Uterus (tissue), 4 donors: ENCODE data around the gene YIPF5. TPM values are rescaled to one million over a fixed set of nuclear protein-coding genes. Genes with fewer than 3 reads are reported as not detected.
A peak's percentile ranks its signal among the peaks of the same experiment; 100 is the strongest.

Experiments used
- DNase-seq, 2 donors: peaks; one replicate each; pipeline ENCODE4 v3.0.0-alpha.2; 2019 to 2020
- H3K27ac ChIP-seq, 2 donors: fragments of 200-600 bp; sonication (generic); 1 replicate in 1 of 2; 2 replicates in 1 of 2; pipeline ENCODE4 v1.5.1; 2016 to 2018
- H3K27me3 ChIP-seq, 2 donors: fragments of 200-600 bp; sonication (generic); one replicate each; pipeline ENCODE4 v1.5.1; 2018 to 2019; ENCODE audit warnings: control low read depth in 1 of 2
- H3K36me3 ChIP-seq, 2 donors: fragments of 200-600 bp; sonication (generic); one replicate each; pipeline ENCODE4 v1.5.1; 2019; ENCODE audit warnings: control low read depth in 1 of 2
- H3K4me1 ChIP-seq, 2 donors: fragments of 200-600 bp; sonication (generic); one replicate each; pipeline ENCODE4 v1.5.1; 2018 to 2019; ENCODE audit warnings: control low read depth in 1 of 2
- H3K4me3 ChIP-seq, 2 donors: fragments of 200-600 bp; sonication (generic); 1 replicate in 1 of 2; 2 replicates in 1 of 2; pipeline ENCODE4 v1.5.1; 2018 to 2019; ENCODE audit warnings: mild to moderate bottlenecking in 1 of 2
- H3K9me3 ChIP-seq, 2 donors: fragments of 200-600 bp; sonication (generic); one replicate each; pipeline ENCODE4 v1.5.1; 2019; ENCODE audit warnings: control low read depth in 1 of 2
- POLR2A ChIP-seq, 2 donors: fragments of 450-650 bp; IDR thresholded peaks; one replicate each; pipeline ENCODE4 v1.6.1; 2016; ENCODE audit warnings: antibody characterized with exemption in 2 of 2, mild to moderate bottlenecking in 1 of 2, moderate library complexity in 1 of 2
- intact Hi-C: fragments of 100-400 bp; cut with DNase I; formaldehyde crosslinking; loops from one replicate; pipeline ENCODE4 v1.15.1; 2023; ENCODE audit warnings: low total_unique reads
- total RNA-seq, 4 donors: library from RNA; depleted of rRNA in 3 of 4; stranded (reverse); fragments of >200 nt in 3 of 4; gene quantifications; one replicate each; pipeline versions ENCODE4 v1.1.0 to v1.2.4, GENCODE V29; 2014 to 2023
- TF ChIP-seq, protein P1 (sequence below), 4 experiments: fragments of 200-600 bp in 2 of 4; fragments of 450-650 bp in 2 of 4; sonication (generic) in 2 of 4; IDR thresholded peaks; one replicate each; pipeline ENCODE4 v1.5.1; 2016 to 2019; ENCODE audit warnings: antibody characterized with exemption in 4 of 4, mild to moderate bottlenecking in 2 of 4, moderate library complexity in 1 of 4
- donor health status: DM: yes; HTN: yes; CAD: no.

The YIPF5 gene
- total RNA-seq, 4 donors from 2014 or later, result 33.5 to 164 (median 86.3) TPM

GRCh38 chr5:144169904-144170275 lies 569 bp downstream of the YIPF5 start:
- no peaks in the 10 kb centered on the region for H3K36me3 ChIP-seq
- no peaks in the 10 kb centered on the region for H3K27me3 ChIP-seq
- intact Hi-C loops, result no loop called here
- H3K9me3 ChIP-seq, result no peaks in the 10 kb centered on the region
- DNase-seq, result no peak
- H3K27ac ChIP-seq, result peak overlapping the region; percentile 78 to 79
- H3K4me1 ChIP-seq, result peaks cover 3 to 6% of the 10 kb centered on the region in 2 donors
- TF ChIP-seq, protein P1, sequence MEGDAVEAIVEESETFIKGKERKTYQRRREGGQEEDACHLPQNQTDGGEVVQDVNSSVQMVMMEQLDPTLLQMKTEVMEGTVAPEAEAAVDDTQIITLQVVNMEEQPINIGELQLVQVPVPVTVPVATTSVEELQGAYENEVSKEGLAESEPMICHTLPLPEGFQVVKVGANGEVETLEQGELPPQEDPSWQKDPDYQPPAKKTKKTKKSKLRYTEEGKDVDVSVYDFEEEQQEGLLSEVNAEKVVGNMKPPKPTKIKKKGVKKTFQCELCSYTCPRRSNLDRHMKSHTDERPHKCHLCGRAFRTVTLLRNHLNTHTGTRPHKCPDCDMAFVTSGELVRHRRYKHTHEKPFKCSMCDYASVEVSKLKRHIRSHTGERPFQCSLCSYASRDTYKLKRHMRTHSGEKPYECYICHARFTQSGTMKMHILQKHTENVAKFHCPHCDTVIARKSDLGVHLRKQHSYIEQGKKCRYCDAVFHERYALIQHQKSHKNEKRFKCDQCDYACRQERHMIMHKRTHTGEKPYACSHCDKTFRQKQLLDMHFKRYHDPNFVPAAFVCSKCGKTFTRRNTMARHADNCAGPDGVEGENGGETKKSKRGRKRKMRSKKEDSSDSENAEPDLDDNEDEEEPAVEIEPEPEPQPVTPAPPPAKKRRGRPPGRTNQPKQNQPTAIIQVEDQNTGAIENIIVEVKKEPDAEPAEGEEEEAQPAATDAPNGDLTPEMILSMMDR (IDR thresholded peaks at IDR 0.05), result no peak
- TF ChIP-seq POLR2A (IDR thresholded peaks at IDR 0.05), result no peak
- peak overlapping the region; percentile 88 to 90 for H3K4me3 ChIP-seq

DNA sequence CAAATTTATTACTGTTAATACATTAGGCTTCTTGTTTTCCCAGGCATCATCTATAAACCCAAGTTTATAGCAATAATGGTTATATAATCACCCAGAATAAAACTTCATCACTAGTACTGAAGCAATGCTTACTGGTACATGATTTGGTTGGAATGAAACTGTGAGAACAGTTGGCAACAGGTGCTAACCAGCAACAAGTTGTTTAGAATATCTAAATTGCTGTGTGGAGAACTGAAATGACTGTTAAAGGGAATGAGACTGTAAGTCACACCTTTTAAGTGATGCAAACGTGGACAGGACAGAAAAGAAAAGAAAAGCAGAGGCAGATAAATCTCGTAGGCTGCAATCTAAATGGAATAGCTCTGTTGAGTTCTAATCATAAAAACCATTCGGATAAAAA lies 2.5 kb downstream of the YIPF5 start:
- intact Hi-C loops, result no loop called here
- Histone ChIP-seq H3K36me3 (no peaks in the 10 kb centered on the region), H3K9me3 (no peaks in the 10 kb centered on the region), H3K4me3 (no peak overlapping the region), H3K27me3 (no peaks in the 10 kb centered on the region), H3K4me1 (peaks cover 3 to 6% of the 10 kb centered on the region in 2 donors), H3K27ac (no peak overlapping the region)
- no peak for TF ChIP-seq POLR2A (IDR thresholded peaks at IDR 0.05)
- TF ChIP-seq, protein P1 (IDR thresholded peaks at IDR 0.05), result no peak
- no peak for DNase-seq

DNA sequence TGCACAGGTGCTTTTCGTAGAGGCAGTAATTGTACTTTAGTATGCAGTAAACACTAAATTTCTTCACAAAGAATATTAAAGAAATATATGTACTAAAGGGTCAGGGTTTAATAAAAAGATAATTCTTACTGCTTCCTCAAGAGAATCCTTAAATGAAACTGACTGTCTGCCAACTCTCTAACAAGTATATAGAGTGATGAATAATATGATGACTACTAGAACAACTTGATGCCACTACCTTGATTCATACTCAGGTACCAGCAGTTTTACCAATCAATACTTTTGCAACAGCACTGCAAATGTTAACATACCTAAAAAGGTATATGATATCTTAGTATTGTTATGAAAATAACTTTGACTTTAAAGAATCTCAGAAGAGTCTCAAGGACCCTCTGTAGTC lies 3.8 kb downstream of the YIPF5 start:
- no peak for TF ChIP-seq POLR2A (IDR thresholded peaks at IDR 0.05)
- TF ChIP-seq, protein P1 (IDR thresholded peaks at IDR 0.05), result no peak
- no peaks in the 10 kb centered on the region for H3K36me3 ChIP-seq
- no peaks in the 10 kb centered on the region for H3K27me3 ChIP-seq
- intact Hi-C loops, result no loop called here
- H3K4me3 ChIP-seq, result no peak overlapping the region
- H3K27ac ChIP-seq, result no peak overlapping the region
- no peaks in the 10 kb centered on the region for H3K9me3 ChIP-seq
- no peak for DNase-seq
- peaks cover 3 to 6% of the 10 kb centered on the region in 2 donors for H3K4me1 ChIP-seq

DNA sequence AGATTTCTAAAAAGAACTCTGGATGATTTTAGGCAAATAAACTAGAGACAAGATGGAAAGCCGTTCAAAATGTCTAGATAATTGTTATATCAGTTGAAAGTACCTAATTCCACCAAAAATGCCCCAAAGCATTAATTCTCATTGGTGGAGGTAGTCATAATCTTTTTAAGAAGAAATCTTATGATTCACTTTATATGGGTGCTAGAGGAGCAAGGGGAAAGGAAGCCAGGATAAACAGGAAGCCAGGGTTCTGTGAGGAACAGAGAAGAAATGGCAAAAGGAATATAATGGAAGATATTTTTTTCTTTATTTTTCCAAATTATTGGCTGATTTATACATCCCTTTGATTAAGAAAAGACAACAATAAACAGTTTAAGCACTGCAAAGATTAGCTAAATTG lies 7.8 kb downstream of the YIPF5 start:
- no peaks in the 10 kb centered on the region for H3K4me1 ChIP-seq
- no peak overlapping the region for H3K27ac ChIP-seq
- DNase-seq, result no peak
- intact Hi-C loops, result no loop called here
- H3K27me3 ChIP-seq, result no peaks in the 10 kb centered on the region
- H3K36me3 ChIP-seq, result no peaks in the 10 kb centered on the region
- H3K9me3 ChIP-seq, result no peaks in the 10 kb centered on the region
- TF ChIP-seq POLR2A (IDR thresholded peaks at IDR 0.05), result no peak
- TF ChIP-seq, protein P1 (IDR thresholded peaks at IDR 0.05), result no peak
- H3K4me3 ChIP-seq, result no peak overlapping the region

DNA sequence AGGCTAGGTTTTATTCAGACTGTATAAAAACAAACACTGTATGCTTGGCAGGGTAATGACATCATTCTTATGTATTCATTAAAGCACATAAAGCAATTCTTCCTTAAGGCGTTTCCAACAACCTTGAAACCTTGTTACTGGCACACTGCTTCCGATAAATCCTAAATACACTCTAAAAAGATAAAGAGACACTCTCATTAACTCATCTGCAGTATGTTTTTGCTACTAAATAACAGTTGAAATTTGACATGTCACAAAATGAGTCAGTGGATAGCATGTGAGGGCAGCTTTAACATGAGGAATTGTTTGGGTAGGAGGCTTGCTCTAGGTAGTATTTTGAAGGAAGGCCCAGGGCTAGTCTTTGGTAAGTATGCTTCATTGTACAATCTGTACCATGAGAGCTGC lies 13.7 kb downstream of the YIPF5 start:
- intact Hi-C loops, result no loop called here
- Histone ChIP-seq H3K4me3 (no peak overlapping the region), H3K36me3 (no peaks in the 10 kb centered on the region), H3K27me3 (no peaks in the 10 kb centered on the region), H3K27ac (no peak overlapping the region), H3K4me1 (no peaks in the 10 kb centered on the region), H3K9me3 (no peaks in the 10 kb centered on the region)
- TF ChIP-seq, protein P1 (IDR thresholded peaks at IDR 0.05), result no peak
- TF ChIP-seq POLR2A (IDR thresholded peaks at IDR 0.05), result no peak
- no peak for DNase-seq
